WTC11 (cell line): ENCODE data around the gene PRSS1. TPM values are rescaled to one million over a fixed set of nuclear protein-coding genes. Genes with fewer than 3 reads are reported as not detected.
"Not testable (repeated sequence)": the region's sequence is repeated elsewhere in the genome, so short reads cannot be mapped to it uniquely, and the experiment has no call there.

Experiments used
- ATAC-seq: fragments of 200-7000 bp; cut with Tn5 transposase; 2 replicates; pipeline ENCODE4 v1.10.0; 2021; ENCODE audit warnings: mild to moderate bottlenecking, moderate library complexity
- CTCF ChIA-PET: fragments of 300-600 bp; sonication (Branson Sonifier 250); formaldehyde crosslinking; loops from one replicate; lab custom pipeline; 2021; ENCODE audit warnings: antibody characterized with exemption; lab: Charles Lee
- POLR2A ChIA-PET: fragments of 350-600 bp; sonication (Branson Sonifier 250); formaldehyde crosslinking; loops from one replicate; lab custom pipeline; 2021; ENCODE audit warnings: antibody characterized with exemption; lab: Charles Lee
- DNase-seq: peaks from one replicate; pipeline ENCODE4 v3.0.0; 2021; ENCODE audit warnings: low spot score
- H3K27ac Mint-ChIP-seq: 2 replicates; pipeline ENCODE4 v1.8.0; 2021; ENCODE audit warnings: mixed read lengths
- H3K27me3 Mint-ChIP-seq: 2 replicates; pipeline ENCODE4 v1.8.0; 2021; ENCODE audit warnings: low read depth, mild to moderate bottlenecking, moderate library complexity, mixed read lengths
- H3K36me3 Mint-ChIP-seq: 2 replicates; pipeline ENCODE4 v1.8.0; 2021; ENCODE audit warnings: mixed read lengths
- H3K4me1 Mint-ChIP-seq: 2 replicates; pipeline ENCODE4 v1.8.0; 2022; ENCODE audit warnings: mixed read lengths
- H3K4me3 Mint-ChIP-seq: 2 replicates; pipeline ENCODE4 v1.8.0; 2021; ENCODE audit warnings: mild to moderate bottlenecking, moderate library complexity, mixed read lengths
- H3K9me3 Mint-ChIP-seq: 2 replicates; pipeline ENCODE4 v1.8.0; 2021; ENCODE audit warnings: mixed read lengths
- CBFB ChIP-seq: sonication (generic); formaldehyde crosslinking; IDR thresholded peaks from 2 replicates; pipeline ENCODE4 v1.8.1; 2022; ENCODE audit warnings: mild to moderate bottlenecking, low read depth, missing genetic modification reagents
- GABPB1 ChIP-seq: sonication (generic); formaldehyde crosslinking; IDR thresholded peaks from 2 replicates; pipeline ENCODE4 v1.8.1; 2023; ENCODE audit warnings: mild to moderate bottlenecking, missing genetic modification reagents
- GRHL2 ChIP-seq: fragments of 250-450 bp; sonication (Bioruptor Pico); IDR thresholded peaks from 2 replicates; pipeline ENCODE4 v1.8.0; 2022; ENCODE audit warnings: mild to moderate bottlenecking, moderate library complexity; ENCODE audit not compliant: insufficient replicate concordance, severe bottlenecking
- MYBL2 ChIP-seq: sonication (generic); formaldehyde crosslinking; IDR thresholded peaks from 2 replicates; pipeline ENCODE4 v1.8.1; 2023; ENCODE audit warnings: mild to moderate bottlenecking, moderate library complexity, missing genetic modification reagents
- TCF7 ChIP-seq: sonication (generic); formaldehyde crosslinking; IDR thresholded peaks from 2 replicates; pipeline ENCODE4 v1.8.0; 2022; ENCODE audit warnings: mild to moderate bottlenecking, low read depth, missing genetic modification reagents, moderate library complexity
- USF1 ChIP-seq: sonication (generic); formaldehyde crosslinking; IDR thresholded peaks from 2 replicates; pipeline ENCODE4 v1.8.0; 2022; ENCODE audit warnings: mild to moderate bottlenecking, missing genetic modification reagents
- ZNF219 ChIP-seq: sonication (generic); formaldehyde crosslinking; IDR thresholded peaks from 2 replicates; pipeline ENCODE4 v1.8.0; 2023; ENCODE audit warnings: missing genetic modification reagents, mild to moderate bottlenecking, borderline replicate concordance
- ZNF263 ChIP-seq: sonication (generic); formaldehyde crosslinking; IDR thresholded peaks from 2 replicates; pipeline ENCODE4 v1.8.1; 2022; ENCODE audit warnings: low read depth, mild to moderate bottlenecking, moderate library complexity, missing genetic modification reagents
- ZNF281 ChIP-seq: sonication (generic); formaldehyde crosslinking; IDR thresholded peaks from 2 replicates; pipeline ENCODE4 v1.8.0; 2023; ENCODE audit warnings: mild to moderate bottlenecking, missing genetic modification reagents
- ZNF423 ChIP-seq: fragments of 250-450 bp; sonication (Bioruptor Pico); IDR thresholded peaks from 2 replicates; pipeline ENCODE4 v2.1.2; 2022; ENCODE audit warnings: mild to moderate bottlenecking, moderate library complexity
- ZNF512 ChIP-seq: sonication (generic); formaldehyde crosslinking; IDR thresholded peaks from 2 replicates; pipeline ENCODE4 v1.8.1; 2022; ENCODE audit warnings: missing genetic modification reagents, borderline replicate concordance
- total RNA-seq: library from RNA; stranded (reverse); gene quantifications from 3 replicates; pipeline ENCODE4 v1.2.3, GENCODE V29; 2021
- TF ChIP-seq, protein P1 (sequence below): sonication (generic); formaldehyde crosslinking; IDR thresholded peaks from 2 replicates; pipeline ENCODE4 v1.8.1; 2023; ENCODE audit warnings: mild to moderate bottlenecking, missing genetic modification reagents, borderline replicate concordance
- TF ChIP-seq, protein P2 (sequence below): sonication (generic); formaldehyde crosslinking; conservative IDR thresholded peaks from 2 replicates; pipeline ENCODE4 v1.8.1; 2023; ENCODE audit warnings: mild to moderate bottlenecking, low read depth, missing genetic modification reagents, moderate library complexity
- TF ChIP-seq, protein P3 (sequence below): fragments of 250-450 bp; sonication (Bioruptor Pico); IDR thresholded peaks from 2 replicates; pipeline ENCODE4 v1.9.0; 2021; ENCODE audit warnings: mild to moderate bottlenecking, borderline replicate concordance

PRSS1 gene
- total RNA-seq, 1 experiment from 2014 or later: 11.1 TPM

DNA sequence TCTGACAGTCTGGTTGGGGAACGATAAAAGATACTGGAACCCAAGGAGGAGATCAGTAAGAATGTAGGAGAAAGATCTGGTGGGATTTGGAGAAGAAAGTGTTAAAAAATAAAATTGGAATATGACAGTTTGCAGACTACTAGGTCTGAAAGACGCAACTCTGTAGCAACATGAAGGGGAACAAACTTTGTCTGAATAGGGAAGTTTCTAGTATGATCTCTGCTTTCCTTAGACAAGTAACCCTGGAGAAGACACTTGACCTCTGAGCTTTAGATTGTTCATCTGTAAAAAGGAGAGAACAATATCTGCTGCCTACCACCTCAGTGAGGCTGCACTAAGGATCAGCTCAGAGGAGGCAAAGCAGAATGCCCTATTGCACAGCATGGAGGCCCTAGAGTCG is 3.0 kb upstream of the PRSS1 start (continued):
- TF ChIP-seq, protein P1, sequence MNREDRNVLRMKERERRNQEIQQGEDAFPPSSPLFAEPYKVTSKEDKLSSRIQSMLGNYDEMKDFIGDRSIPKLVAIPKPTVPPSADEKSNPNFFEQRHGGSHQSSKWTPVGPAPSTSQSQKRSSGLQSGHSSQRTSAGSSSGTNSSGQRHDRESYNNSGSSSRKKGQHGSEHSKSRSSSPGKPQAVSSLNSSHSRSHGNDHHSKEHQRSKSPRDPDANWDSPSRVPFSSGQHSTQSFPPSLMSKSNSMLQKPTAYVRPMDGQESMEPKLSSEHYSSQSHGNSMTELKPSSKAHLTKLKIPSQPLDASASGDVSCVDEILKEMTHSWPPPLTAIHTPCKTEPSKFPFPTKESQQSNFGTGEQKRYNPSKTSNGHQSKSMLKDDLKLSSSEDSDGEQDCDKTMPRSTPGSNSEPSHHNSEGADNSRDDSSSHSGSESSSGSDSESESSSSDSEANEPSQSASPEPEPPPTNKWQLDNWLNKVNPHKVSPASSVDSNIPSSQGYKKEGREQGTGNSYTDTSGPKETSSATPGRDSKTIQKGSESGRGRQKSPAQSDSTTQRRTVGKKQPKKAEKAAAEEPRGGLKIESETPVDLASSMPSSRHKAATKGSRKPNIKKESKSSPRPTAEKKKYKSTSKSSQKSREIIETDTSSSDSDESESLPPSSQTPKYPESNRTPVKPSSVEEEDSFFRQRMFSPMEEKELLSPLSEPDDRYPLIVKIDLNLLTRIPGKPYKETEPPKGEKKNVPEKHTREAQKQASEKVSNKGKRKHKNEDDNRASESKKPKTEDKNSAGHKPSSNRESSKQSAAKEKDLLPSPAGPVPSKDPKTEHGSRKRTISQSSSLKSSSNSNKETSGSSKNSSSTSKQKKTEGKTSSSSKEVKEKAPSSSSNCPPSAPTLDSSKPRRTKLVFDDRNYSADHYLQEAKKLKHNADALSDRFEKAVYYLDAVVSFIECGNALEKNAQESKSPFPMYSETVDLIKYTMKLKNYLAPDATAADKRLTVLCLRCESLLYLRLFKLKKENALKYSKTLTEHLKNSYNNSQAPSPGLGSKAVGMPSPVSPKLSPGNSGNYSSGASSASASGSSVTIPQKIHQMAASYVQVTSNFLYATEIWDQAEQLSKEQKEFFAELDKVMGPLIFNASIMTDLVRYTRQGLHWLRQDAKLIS (CRISPR knock-in tag): no peak
- TF ChIP-seq GABPB1 (CRISPR knock-in tag) (no peak), ZNF423 (CRISPR knock-in tag) (no peak), ZNF263 (CRISPR knock-in tag) (no peak)
- TF ChIP-seq, protein P2, sequence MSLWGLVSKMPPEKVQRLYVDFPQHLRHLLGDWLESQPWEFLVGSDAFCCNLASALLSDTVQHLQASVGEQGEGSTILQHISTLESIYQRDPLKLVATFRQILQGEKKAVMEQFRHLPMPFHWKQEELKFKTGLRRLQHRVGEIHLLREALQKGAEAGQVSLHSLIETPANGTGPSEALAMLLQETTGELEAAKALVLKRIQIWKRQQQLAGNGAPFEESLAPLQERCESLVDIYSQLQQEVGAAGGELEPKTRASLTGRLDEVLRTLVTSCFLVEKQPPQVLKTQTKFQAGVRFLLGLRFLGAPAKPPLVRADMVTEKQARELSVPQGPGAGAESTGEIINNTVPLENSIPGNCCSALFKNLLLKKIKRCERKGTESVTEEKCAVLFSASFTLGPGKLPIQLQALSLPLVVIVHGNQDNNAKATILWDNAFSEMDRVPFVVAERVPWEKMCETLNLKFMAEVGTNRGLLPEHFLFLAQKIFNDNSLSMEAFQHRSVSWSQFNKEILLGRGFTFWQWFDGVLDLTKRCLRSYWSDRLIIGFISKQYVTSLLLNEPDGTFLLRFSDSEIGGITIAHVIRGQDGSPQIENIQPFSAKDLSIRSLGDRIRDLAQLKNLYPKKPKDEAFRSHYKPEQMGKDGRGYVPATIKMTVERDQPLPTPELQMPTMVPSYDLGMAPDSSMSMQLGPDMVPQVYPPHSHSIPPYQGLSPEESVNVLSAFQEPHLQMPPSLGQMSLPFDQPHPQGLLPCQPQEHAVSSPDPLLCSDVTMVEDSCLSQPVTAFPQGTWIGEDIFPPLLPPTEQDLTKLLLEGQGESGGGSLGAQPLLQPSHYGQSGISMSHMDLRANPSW (CRISPR knock-in tag): no peak
- TF ChIP-seq, all 79 proteins: peak for 0

- peaks cover 14% of the 10 kb centered on the region for H3K9me3 Mint-ChIP-seq
- H3K4me1 Mint-ChIP-seq, H3K27ac Mint-ChIP-seq, H3K4me3 Mint-ChIP-seq, POLR2A ChIA-PET, ATAC-seq, DNase-seq, H3K36me3 Mint-ChIP-seq: not testable (repeated sequence)
- H3K27me3 Mint-ChIP-seq: peaks cover 15% of the 10 kb centered on the region
- CTCF ChIA-PET: interaction anchor here (0.6 to 1.1 kb wide), 2 partner anchors 35 to 161 kb away, joined by 3 read pairs; no protein-coding TSS in a partner anchor
Observed at GRCh38 chr7:142748410-142748809, 862 bp upstream of the PRSS1 start.

GRCh38 chr7:142750321-142750938 is 1.2 kb downstream of the PRSS1 start:
- peaks cover 14% of the 10 kb centered on the region for H3K9me3 Mint-ChIP-seq
- ChIA-PET POLR2A (no interaction called here), CTCF (interaction anchor here (1.0 to 1.2 kb wide), 2 partner anchors 33 to 215 kb away, joined by 3 to 5 read pairs; no protein-coding TSS in a partner anchor)
- ATAC-seq (no peak), DNase-seq (no peak)
- H3K27me3 Mint-ChIP-seq: peaks cover 15% of the 10 kb centered on the region
- H3K36me3 Mint-ChIP-seq: no peaks in the 10 kb centered on the region
- H3K4me3 Mint-ChIP-seq: no peak overlapping the region
- H3K27ac Mint-ChIP-seq: no peak overlapping the region
- peaks cover 8% of the 10 kb centered on the region; the same call in 1 of the 2 replicates for H3K4me1 Mint-ChIP-seq
- TF ChIP-seq MYBL2 (CRISPR knock-in tag) (no peak), CBFB (no peak), TCF7 (no peak), GRHL2 (no peak), ZNF281 (CRISPR knock-in tag) (no peak), USF1 (no peak), ZNF219 (CRISPR knock-in tag) (no peak), ZNF512 (no peak)
- TF ChIP-seq, protein P3, sequence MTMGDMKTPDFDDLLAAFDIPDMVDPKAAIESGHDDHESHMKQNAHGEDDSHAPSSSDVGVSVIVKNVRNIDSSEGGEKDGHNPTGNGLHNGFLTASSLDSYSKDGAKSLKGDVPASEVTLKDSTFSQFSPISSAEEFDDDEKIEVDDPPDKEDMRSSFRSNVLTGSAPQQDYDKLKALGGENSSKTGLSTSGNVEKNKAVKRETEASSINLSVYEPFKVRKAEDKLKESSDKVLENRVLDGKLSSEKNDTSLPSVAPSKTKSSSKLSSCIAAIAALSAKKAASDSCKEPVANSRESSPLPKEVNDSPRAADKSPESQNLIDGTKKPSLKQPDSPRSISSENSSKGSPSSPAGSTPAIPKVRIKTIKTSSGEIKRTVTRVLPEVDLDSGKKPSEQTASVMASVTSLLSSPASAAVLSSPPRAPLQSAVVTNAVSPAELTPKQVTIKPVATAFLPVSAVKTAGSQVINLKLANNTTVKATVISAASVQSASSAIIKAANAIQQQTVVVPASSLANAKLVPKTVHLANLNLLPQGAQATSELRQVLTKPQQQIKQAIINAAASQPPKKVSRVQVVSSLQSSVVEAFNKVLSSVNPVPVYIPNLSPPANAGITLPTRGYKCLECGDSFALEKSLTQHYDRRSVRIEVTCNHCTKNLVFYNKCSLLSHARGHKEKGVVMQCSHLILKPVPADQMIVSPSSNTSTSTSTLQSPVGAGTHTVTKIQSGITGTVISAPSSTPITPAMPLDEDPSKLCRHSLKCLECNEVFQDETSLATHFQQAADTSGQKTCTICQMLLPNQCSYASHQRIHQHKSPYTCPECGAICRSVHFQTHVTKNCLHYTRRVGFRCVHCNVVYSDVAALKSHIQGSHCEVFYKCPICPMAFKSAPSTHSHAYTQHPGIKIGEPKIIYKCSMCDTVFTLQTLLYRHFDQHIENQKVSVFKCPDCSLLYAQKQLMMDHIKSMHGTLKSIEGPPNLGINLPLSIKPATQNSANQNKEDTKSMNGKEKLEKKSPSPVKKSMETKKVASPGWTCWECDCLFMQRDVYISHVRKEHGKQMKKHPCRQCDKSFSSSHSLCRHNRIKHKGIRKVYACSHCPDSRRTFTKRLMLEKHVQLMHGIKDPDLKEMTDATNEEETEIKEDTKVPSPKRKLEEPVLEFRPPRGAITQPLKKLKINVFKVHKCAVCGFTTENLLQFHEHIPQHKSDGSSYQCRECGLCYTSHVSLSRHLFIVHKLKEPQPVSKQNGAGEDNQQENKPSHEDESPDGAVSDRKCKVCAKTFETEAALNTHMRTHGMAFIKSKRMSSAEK: no peak
